WERI-Rb-1 (cell line): ENCODE measurements around the gene COPS4.
"Not testable (repeated sequence)": the region's sequence is repeated elsewhere in the genome, so short reads cannot be mapped to it uniquely, and the experiment has no call there.

Experiments used
- DNase-seq: peaks from one replicate; pipeline ENCODE4 v3.0.0-alpha.2; 2020
- H3K27ac ChIP-seq: fragments of 250-450 bp; sonication (Bioruptor Pico); 2 replicates; pipeline ENCODE4 v1.5.1; 2020; ENCODE audit warnings: mild to moderate bottlenecking, moderate library complexity
- H3K27me3 ChIP-seq: fragments of 250-450 bp; sonication (Bioruptor Pico); 2 replicates; pipeline ENCODE4 v1.5.1; 2021; ENCODE audit warnings: mild to moderate bottlenecking, low read depth, moderate library complexity; ENCODE audit not compliant: insufficient read depth, severe bottlenecking
- H3K36me3 ChIP-seq: fragments of 250-450 bp; sonication (Bioruptor Pico); 2 replicates; pipeline ENCODE4 v1.5.1; 2020; ENCODE audit warnings: mild to moderate bottlenecking, moderate library complexity
- H3K4me3 ChIP-seq: 2 replicates; pipeline ENCODE4 v1.5.1; 2011; ENCODE audit warnings: low read depth, mild to moderate bottlenecking, control low read depth, low read length
- H3K9me3 ChIP-seq: fragments of 250-450 bp; sonication (Bioruptor Pico); 2 replicates; pipeline ENCODE4 v1.5.1; 2021; ENCODE audit warnings: mild to moderate bottlenecking, moderate library complexity; ENCODE audit not compliant: severe bottlenecking
- CTCF ChIP-seq: IDR thresholded peaks from 2 replicates; pipeline ENCODE4 v1.5.1; 2011; ENCODE audit warnings: low read depth, mild to moderate bottlenecking, control low read depth, inconsistent platforms, low read length

COPS4 gene

GRCh38 chr4:83075311-83076095 is 40.5 kb downstream of the COPS4 start:
- H3K9me3 ChIP-seq = no peaks in the 10 kb centered on the region
- H3K27ac ChIP-seq = no peak overlapping the region
- DNase-seq = no peak
- H3K36me3 ChIP-seq = peaks cover 23% of the 10 kb centered on the region
- H3K27me3 ChIP-seq = no peaks in the 10 kb centered on the region
- no peak for TF ChIP-seq CTCF
- H3K4me3 ChIP-seq = no peak overlapping the region

GRCh38 chr4:83080561-83080960 is 45.6 kb downstream of the COPS4 start:
- no peak overlapping the region for H3K4me3 ChIP-seq
- H3K9me3 ChIP-seq = no peaks in the 10 kb centered on the region
- TF ChIP-seq CTCF = no peak
- H3K27ac ChIP-seq = no peak overlapping the region
- peaks cover 9% of the 10 kb centered on the region for H3K36me3 ChIP-seq
- DNase-seq = no peak
- no peaks in the 10 kb centered on the region for H3K27me3 ChIP-seq

- H3K27me3 ChIP-seq = no peaks in the 10 kb centered on the region
- no peak for DNase-seq
These were observed 47.8 kb downstream of the COPS4 start for GRCh38 chr4:83082777-83083176.

GRCh38 chr4:83083925-83084475 is 49.0 kb downstream of the COPS4 start:
- Histone ChIP-seq H3K27ac (no peak overlapping the region), H3K27me3 (no peaks in the 10 kb centered on the region), H3K36me3 (no peaks in the 10 kb centered on the region), H3K4me3 (no peak overlapping the region), H3K9me3 (no peaks in the 10 kb centered on the region)
- no peak for TF ChIP-seq CTCF
- DNase-seq = no peak

More at GRCh38 chr4:83082777-83083176, 47.8 kb downstream of the COPS4 start:
- no peak overlapping the region for H3K27ac ChIP-seq
- H3K36me3 ChIP-seq = no peaks in the 10 kb centered on the region
- no peak for TF ChIP-seq CTCF
- H3K9me3 ChIP-seq = no peaks in the 10 kb centered on the region
- H3K4me3 ChIP-seq = no peak overlapping the region

GRCh38 chr4:83084956-83085355 is 50.0 kb downstream of the COPS4 start:
- not testable (repeated sequence) for DNase-seq, H3K27ac ChIP-seq, H3K9me3 ChIP-seq, H3K27me3 ChIP-seq, H3K36me3 ChIP-seq, H3K4me3 ChIP-seq

- DNase-seq = no peak
- Histone ChIP-seq H3K9me3 (no peaks in the 10 kb centered on the region), H3K27ac (no peak overlapping the region), H3K27me3 (no peaks in the 10 kb centered on the region), H3K36me3 (no peaks in the 10 kb centered on the region), H3K4me3 (no peak overlapping the region)
- no peak for TF ChIP-seq CTCF
These were observed 54.6 kb downstream of the COPS4 start for GRCh38 chr4:83089410-83090157.
